Suprapubic skin (tissue), 4 donors: ENCODE measurements around the gene ELMO3. TPM values are rescaled to one million over a fixed set of nuclear protein-coding genes. Genes with fewer than 3 reads are reported as not detected.

Source experiments
- DNase-seq, 2 donors: peaks; one replicate each; pipeline ENCODE4 v3.0.0-alpha.2; 2019; ENCODE audit warnings: low spot score in 2 of 2
- H3K27ac ChIP-seq: fragments of 200-600 bp; sonication (generic); one replicate; pipeline ENCODE4 v1.5.1; 2019
- H3K27me3 ChIP-seq: fragments of 200-600 bp; sonication (generic); one replicate; pipeline ENCODE4 v1.5.1; 2019
- H3K36me3 ChIP-seq: fragments of 200-600 bp; sonication (generic); one replicate; pipeline ENCODE4 v1.5.1; 2019
- H3K4me1 ChIP-seq: fragments of 200-600 bp; sonication (generic); one replicate; pipeline ENCODE4 v1.5.1; 2019
- H3K4me3 ChIP-seq: fragments of 200-600 bp; sonication (generic); one replicate; pipeline ENCODE4 v1.5.1; 2019; ENCODE audit warnings: mild to moderate bottlenecking
- H3K9me3 ChIP-seq: fragments of 200-600 bp; sonication (generic); one replicate; pipeline ENCODE4 v1.5.1; 2019
- CTCF ChIP-seq, 2 donors: fragments of 200-600 bp in 1 of 2; fragments of 450-650 bp in 1 of 2; sonication (generic) in 1 of 2; IDR thresholded peaks; one replicate each; pipeline ENCODE4 v1.5.1; 2016 to 2019; ENCODE audit warnings: antibody characterized with exemption in 2 of 2, mild to moderate bottlenecking in 1 of 2, moderate library complexity in 1 of 2
- EP300 ChIP-seq: sonication (generic); formaldehyde crosslinking; IDR thresholded peaks from one replicate; pipeline ENCODE4 v1.6.1; 2017; ENCODE audit warnings: antibody characterized with exemption
- POLR2A ChIP-seq, 2 donors: fragments of 450-650 bp; IDR thresholded peaks; one replicate each; pipeline ENCODE4 v1.6.1; 2017; ENCODE audit warnings: antibody characterized with exemption in 2 of 2, mild to moderate bottlenecking in 2 of 2, moderate library complexity in 2 of 2
- POLR2AphosphoS5 ChIP-seq, 3 donors: sonication (generic); formaldehyde crosslinking; IDR thresholded peaks; one replicate each; pipeline ENCODE4 v1.6.1; 2017; ENCODE audit warnings: antibody characterized with exemption in 3 of 3
- WGBS: methylation state at CpG from one replicate; pipeline ENCODE4 v1.1.5; 2018; 5-methylcytosine and 5-hydroxymethylcytosine counted together
- total RNA-seq, 4 donors: library from RNA; depleted of rRNA; stranded (reverse); fragments of >200 nt; gene quantifications; one replicate each; pipeline ENCODE4 v1.1.0, GENCODE V29; 2016

The ELMO3 gene
- total RNA-seq, 4 donors from 2014 or later: 48.0 to 77.6 (median 56.7) TPM

GRCh38 chr16:67244387-67245185 is 45.7 kb downstream of the ELMO3 start:
- TF ChIP-seq POLR2AphosphoS5 (IDR thresholded peaks at IDR 0.05): no peak
- no peak for TF ChIP-seq EP300
- TF ChIP-seq CTCF (IDR thresholded peaks at IDR 0.05): no peak
- no peak for TF ChIP-seq POLR2A (IDR thresholded peaks at IDR 0.05)
- Histone ChIP-seq H3K9me3 (no peaks in the 10 kb centered on the region), H3K27ac (peak overlapping the region; percentile 85), H3K4me1 (peaks cover 93% of the 10 kb centered on the region), H3K36me3 (peaks cover under 1% of the 10 kb centered on the region), H3K27me3 (peaks cover 15% of the 10 kb centered on the region), H3K4me3 (peak overlapping the region; percentile 89)
- WGBS: 27% methylated on average over 4 of the region's 5 CpGs
- peak in 1 of 2 donors; percentile 85 for DNase-seq

GRCh38 chr16:67245186-67245585 is 46.3 kb downstream of the ELMO3 start:
- H3K4me3 ChIP-seq: peak overlapping the region; percentile 89
- peaks cover 92% of the 10 kb centered on the region for H3K4me1 ChIP-seq
- no peaks in the 10 kb centered on the region for H3K36me3 ChIP-seq
- H3K9me3 ChIP-seq: no peaks in the 10 kb centered on the region
- peaks cover 21% of the 10 kb centered on the region for H3K27me3 ChIP-seq
- peak overlapping the region; percentile 85 for H3K27ac ChIP-seq
- TF ChIP-seq CTCF (IDR thresholded peaks at IDR 0.05) (no peak), EP300 (no peak), POLR2A (IDR thresholded peaks at IDR 0.05) (no peak), POLR2AphosphoS5 (IDR thresholded peaks at IDR 0.05) (no peak)
- 67% methylated on average over 4 of the region's 4 CpGs for WGBS
- DNase-seq: no peak

GRCh38 chr16:67245674-67246080 is 46.7 kb downstream of the ELMO3 start:
- peak overlapping the region; percentile 85 for H3K27ac ChIP-seq
- H3K4me1 ChIP-seq: peaks cover 87% of the 10 kb centered on the region
- peak overlapping the region; percentile 89 for H3K4me3 ChIP-seq
- DNase-seq: no peak
- 11% methylated on average over 8 of the region's 8 CpGs for WGBS
- peaks cover 26% of the 10 kb centered on the region for H3K27me3 ChIP-seq
- no peaks in the 10 kb centered on the region for H3K9me3 ChIP-seq
- TF ChIP-seq POLR2A (IDR thresholded peaks at IDR 0.05): no peak
- no peak for TF ChIP-seq EP300
- TF ChIP-seq CTCF (IDR thresholded peaks at IDR 0.05): no peak
- no peak for TF ChIP-seq POLR2AphosphoS5 (IDR thresholded peaks at IDR 0.05)
- no peaks in the 10 kb centered on the region for H3K36me3 ChIP-seq

GRCh38 chr16:67246081-67246755 is 47.3 kb downstream of the ELMO3 start:
- no peaks in the 10 kb centered on the region for H3K9me3 ChIP-seq
- no peaks in the 10 kb centered on the region for H3K36me3 ChIP-seq
- peak in 1 of 2 donors; percentile 87 for DNase-seq
- H3K4me3 ChIP-seq: peak overlapping the region; percentile 89
- H3K27ac ChIP-seq: peak overlapping the region; percentile 85
- TF ChIP-seq POLR2AphosphoS5 (IDR thresholded peaks at IDR 0.05): peak in 1 of 3 donors; percentile 43
- TF ChIP-seq POLR2A (IDR thresholded peaks at IDR 0.05): no peak
- TF ChIP-seq CTCF (IDR thresholded peaks at IDR 0.05): peak in 1 of 2 donors; percentile 34
- TF ChIP-seq EP300: no peak
- no CpG with 5 or more reads among the region's 48 CpGs for WGBS
- H3K27me3 ChIP-seq: peaks cover 27% of the 10 kb centered on the region
- H3K4me1 ChIP-seq: peaks cover 81% of the 10 kb centered on the region

GRCh38 chr16:67246756-67247191 is 47.8 kb downstream of the ELMO3 start:
- Histone ChIP-seq H3K4me3 (peak overlapping the region; percentile 89), H3K36me3 (no peaks in the 10 kb centered on the region), H3K27me3 (peaks cover 27% of the 10 kb centered on the region), H3K27ac (peak overlapping the region; percentile 85), H3K9me3 (no peaks in the 10 kb centered on the region), H3K4me1 (peaks cover 76% of the 10 kb centered on the region)
- DNase-seq: peak in 1 of 2 donors; percentile 87
- WGBS: 0% methylated on average over 10 of the region's 26 CpGs
- TF ChIP-seq POLR2AphosphoS5 (IDR thresholded peaks at IDR 0.05) (no peak), POLR2A (IDR thresholded peaks at IDR 0.05) (no peak), CTCF (IDR thresholded peaks at IDR 0.05) (no peak), EP300 (no peak)
